Measurements from ENCODE around the gene HTR3E.
"Not testable (repeated sequence)": the region's sequence is repeated elsewhere in the genome, so short reads cannot be mapped to it uniquely, and the experiment has no call there.

The HTR3E gene, protein sequence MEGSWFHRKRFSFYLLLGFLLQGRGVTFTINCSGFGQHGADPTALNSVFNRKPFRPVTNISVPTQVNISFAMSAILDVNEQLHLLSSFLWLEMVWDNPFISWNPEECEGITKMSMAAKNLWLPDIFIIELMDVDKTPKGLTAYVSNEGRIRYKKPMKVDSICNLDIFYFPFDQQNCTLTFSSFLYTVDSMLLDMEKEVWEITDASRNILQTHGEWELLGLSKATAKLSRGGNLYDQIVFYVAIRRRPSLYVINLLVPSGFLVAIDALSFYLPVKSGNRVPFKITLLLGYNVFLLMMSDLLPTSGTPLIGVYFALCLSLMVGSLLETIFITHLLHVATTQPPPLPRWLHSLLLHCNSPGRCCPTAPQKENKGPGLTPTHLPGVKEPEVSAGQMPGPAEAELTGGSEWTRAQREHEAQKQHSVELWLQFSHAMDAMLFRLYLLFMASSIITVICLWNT

DNA sequence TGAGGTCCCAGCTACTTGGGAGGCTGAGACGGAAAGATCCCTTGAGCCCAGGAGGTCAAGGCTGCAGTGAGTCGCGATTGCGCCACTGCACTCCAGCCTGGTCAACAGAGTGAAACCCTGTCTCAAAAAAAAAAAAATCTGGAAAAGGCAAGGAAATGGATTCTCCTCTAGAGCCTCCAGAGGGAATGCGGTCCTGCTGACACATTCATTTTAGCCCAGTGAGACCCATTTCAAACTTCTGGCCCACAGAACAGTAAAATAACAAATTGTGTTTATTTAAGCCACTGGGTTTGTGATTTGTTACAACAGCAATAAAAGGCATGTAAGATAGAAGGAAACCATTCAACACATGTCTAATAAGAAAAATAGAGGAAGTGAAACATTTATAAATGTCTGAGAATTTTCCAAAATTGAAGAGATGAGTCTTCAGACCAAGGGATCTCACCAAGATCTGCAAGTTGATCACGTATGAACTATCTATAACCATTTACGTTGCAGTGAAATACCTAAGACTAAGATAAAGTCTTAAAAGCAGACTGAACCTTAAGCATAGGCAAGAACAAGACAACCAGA lies at the start of gene HTR3E:
Gene HTR3E (plus strand): TSS at position 254 of the 573 bp plus-strand sequence. CDS start 466 bp downstream, outside the sequence.
- ATAC-seq = no peak
- H3K27me3 Mint-ChIP-seq = peaks cover 9% of the 10 kb centered on the region

DNA sequence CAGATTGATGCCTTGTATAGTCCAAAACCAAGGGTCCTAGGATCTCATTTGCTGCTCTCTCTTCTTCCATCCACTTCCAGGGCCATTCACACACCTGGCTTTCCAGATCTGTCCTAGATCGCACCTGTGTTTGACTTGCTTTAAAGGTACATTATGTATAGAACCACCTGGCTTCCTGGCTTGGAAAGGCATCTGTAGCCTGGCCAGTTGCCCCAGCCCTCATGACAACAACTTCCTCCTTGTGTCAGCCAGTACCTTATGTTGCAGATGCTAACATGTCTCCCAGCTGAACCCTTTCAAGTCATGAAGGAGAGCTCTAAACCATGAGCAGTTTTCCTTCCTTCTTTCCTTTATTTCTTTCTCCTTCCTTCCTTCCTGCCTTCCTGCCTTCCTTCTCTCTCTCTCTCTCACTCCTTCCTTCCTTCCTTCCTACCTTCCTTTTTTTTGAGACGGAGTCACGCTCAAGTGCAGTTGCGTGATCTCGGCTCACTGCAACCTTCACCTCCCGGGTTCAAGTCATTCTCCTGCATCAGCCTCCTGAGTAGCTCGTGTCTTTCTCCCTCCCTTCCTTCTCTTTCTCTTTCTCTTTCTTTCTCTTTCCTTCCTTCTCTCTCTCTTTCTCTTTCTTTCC lies 46.5 kb upstream of the HTR3E start:
- Mint-ChIP-seq H3K4me3 (no peak overlapping the region), H3K4me1 (no peaks in the 10 kb centered on the region), H3K27me3 (peaks cover 7% of the 10 kb centered on the region), H3K27ac (no peak overlapping the region), H3K9me3 (no peaks in the 10 kb centered on the region)
- ATAC-seq (no peak), DNase-seq (no peak)

More for the DNA sequence above, at the start of gene HTR3E:
- Mint-ChIP-seq H3K27ac (no peak within 1 kb of the TSS), H3K4me3 (no peak within 1 kb of the TSS), H3K9me3 (peaks cover 0 to 7% of the 10 kb centered on the region in 2 donors), H3K4me1 (no peaks in the 10 kb centered on the region)
- DNase-seq = no peak

DNA sequence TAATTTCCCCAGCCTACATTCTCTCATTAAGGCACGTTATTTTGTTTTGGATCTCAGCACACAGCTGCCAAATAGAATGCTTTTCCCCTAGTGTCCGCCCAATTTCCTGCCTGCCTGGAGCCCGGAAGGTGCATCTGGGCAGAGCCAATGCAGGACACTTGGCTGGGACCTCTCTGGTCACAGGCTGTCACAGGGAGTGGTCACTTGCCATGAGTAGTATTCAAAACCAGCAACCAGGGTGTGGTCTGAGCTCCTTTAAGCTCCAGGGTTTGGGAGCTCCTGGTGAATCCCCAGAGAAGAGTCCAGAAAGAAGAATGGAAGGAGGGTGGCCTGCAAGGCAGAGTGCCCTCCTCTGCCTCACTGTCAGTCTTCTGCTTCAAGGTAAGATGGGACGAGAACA lies 44.1 kb upstream of the HTR3E start, which contains the start of gene HTR3C:
Gene HTR3C (plus strand): TSS at position 281 of the 400 bp plus-strand sequence. CDS start 34 bp downstream, at position 315.
- no peak within 1 kb of the TSS for H3K27ac Mint-ChIP-seq
- H3K9me3 Mint-ChIP-seq = no peaks in the 10 kb centered on the region
- peaks cover 7% of the 10 kb centered on the region for H3K27me3 Mint-ChIP-seq
- H3K4me1 Mint-ChIP-seq = no peaks in the 10 kb centered on the region
- ATAC-seq (no peak), DNase-seq (no peak)
- H3K4me3 Mint-ChIP-seq = no peak within 1 kb of the TSS

DNA sequence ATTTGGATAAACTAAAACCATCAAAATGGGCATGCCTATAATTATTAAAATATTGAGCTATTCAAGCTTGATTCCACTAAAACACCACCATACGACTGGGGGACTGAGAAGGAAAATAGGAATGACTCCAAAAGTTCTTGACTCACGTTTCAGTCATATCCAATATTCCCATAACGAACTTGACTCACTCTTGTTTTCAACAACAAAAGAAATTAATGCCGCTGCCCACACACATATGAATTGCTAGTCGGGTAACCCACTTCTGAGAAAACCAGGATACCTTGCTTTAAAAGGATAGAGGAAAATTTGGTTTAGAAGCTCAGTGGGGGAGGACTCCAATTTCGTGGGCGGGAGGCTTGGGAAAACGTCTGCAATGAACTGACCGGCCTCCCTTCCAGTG lies 38.8 kb upstream of the HTR3E start:
- H3K4me1 Mint-ChIP-seq = no peaks in the 10 kb centered on the region
- H3K27me3 Mint-ChIP-seq = peaks cover 8% of the 10 kb centered on the region
- H3K27ac Mint-ChIP-seq = no peak overlapping the region
- no peak for ATAC-seq
- no peak overlapping the region for H3K4me3 Mint-ChIP-seq
- H3K9me3 Mint-ChIP-seq = no peaks in the 10 kb centered on the region
- no peak for DNase-seq

DNA sequence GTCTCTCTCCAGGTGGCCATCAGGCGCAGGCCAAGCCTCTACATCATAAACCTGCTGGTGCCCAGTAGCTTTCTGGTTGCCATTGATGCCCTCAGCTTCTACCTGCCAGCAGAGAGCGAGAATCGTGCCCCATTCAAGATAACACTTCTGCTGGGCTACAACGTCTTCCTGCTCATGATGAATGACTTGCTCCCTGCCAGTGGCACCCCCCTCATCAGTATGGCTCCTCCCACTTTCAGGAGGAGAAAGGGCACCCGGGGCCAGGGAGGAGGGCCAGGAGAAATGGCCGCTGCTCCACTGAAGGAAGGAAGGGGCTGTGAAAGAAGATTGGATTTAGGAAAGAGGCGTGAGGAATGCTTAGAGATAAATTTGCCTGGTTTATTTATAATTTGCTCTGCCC lies 37.4 kb upstream of the HTR3E start:
- H3K9me3 Mint-ChIP-seq = no peaks in the 10 kb centered on the region
- ATAC-seq (no peak), DNase-seq (no peak)
- no peaks in the 10 kb centered on the region for H3K4me1 Mint-ChIP-seq
- no peak overlapping the region for H3K4me3 Mint-ChIP-seq
- no peak overlapping the region for H3K27ac Mint-ChIP-seq
- peaks cover 8% of the 10 kb centered on the region for H3K27me3 Mint-ChIP-seq

DNA sequence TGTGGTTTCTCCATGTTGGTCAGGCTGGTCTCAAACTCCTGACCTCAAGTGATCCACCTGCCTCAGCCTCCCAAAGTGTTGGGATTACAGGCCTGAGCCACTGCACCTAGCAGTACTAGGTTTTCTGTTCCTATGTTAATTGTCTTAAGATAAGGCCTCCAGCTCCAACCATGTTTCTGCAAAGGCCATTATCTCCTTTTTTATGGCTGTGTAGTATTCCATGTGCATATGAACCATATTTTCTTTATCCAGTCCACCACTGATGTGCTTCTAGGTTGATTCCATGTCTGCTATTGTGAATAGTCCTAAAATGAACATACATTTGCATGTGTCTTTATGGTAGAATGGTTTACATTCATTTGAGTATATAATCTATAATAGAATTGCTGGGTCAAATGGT lies 34.2 kb upstream of the HTR3E start:
- Mint-ChIP-seq H3K4me1 (no peaks in the 10 kb centered on the region), H3K4me3 (no peak overlapping the region), H3K27ac (no peak overlapping the region), H3K9me3 (no peaks in the 10 kb centered on the region), H3K27me3 (peaks cover 12% of the 10 kb centered on the region)
- no peak for DNase-seq
- no peak for ATAC-seq

DNA sequence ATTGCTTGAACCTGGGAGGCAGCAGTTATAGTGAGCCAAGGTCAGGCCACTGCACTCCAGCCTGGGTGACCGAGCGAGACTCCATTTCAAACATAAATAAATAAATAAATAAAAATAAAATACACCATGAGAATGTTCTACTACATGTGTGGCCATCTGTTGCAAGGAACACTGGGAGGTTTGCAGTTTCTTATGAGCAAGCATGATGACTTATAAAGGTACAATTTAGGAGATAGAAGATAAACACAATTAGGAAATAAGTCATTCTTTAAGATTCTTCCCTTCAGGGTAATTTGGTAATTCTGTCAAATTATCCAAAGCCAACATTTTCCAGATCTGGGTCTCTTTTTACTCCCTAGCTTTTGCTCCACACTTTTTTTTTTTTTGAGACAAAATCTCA lies 30.7 kb upstream of the HTR3E start:
- ATAC-seq (no peak), DNase-seq (no peak)
- Mint-ChIP-seq H3K4me3 (no peak overlapping the region), H3K27me3 (peaks cover 8% of the 10 kb centered on the region), H3K27ac (no peak overlapping the region), H3K4me1 (no peaks in the 10 kb centered on the region), H3K9me3 (peaks cover 8% of the 10 kb centered on the region in 2 donors)

DNA sequence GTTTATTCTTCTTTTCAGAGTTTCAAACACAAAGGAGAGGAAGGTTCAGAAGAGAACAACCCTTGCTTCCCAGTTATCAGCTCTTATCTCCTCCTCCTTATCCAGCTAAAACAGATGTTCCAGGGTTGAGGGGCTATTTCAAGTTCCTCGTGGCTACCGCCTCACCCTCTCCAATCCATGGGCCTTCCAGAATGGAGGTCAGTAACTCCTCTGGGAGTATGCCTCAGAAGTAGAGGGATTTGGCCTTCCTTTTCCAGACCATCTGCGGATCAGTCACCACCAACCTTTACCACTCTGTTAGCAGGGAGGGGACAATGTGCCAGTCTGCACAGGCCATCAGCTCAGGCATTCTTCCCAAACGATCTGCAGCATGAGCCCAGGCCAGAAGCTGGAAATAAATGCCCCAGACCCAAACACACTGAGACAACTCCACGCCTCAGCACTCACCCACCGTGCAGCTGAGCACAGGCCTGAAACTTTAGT lies 29.2 kb upstream of the HTR3E start:
- Mint-ChIP-seq H3K27me3 (peaks cover 8% of the 10 kb centered on the region), H3K4me1 (no peaks in the 10 kb centered on the region)
- ATAC-seq = no peak

DNA sequence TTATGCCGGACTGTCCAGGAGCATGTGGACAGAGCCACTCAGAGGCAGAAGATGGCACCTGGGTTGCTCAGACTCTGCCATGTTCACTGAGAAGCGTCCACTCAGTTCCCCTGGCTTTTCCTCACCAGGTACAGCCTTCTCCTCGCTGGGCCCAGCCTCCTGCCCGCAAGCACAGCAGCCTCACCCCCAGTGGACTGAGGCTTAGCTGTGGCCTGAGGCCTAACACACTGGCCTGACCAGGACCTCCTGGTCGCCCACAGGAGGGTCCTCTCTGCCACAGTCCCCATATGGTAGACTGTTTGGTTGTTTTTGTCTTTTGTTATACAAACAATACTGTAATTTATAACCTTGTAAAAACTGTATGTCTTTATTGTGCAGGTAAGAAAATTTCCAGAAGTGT lies 28.5 kb upstream of the HTR3E start:
- no peak for DNase-seq

More for the DNA sequence above, 29.2 kb upstream of the HTR3E start:
- Mint-ChIP-seq H3K9me3 (peaks cover 8% of the 10 kb centered on the region in 2 donors), H3K27ac (no peak overlapping the region), H3K4me3 (no peak overlapping the region)
- no peak for DNase-seq

DNA sequence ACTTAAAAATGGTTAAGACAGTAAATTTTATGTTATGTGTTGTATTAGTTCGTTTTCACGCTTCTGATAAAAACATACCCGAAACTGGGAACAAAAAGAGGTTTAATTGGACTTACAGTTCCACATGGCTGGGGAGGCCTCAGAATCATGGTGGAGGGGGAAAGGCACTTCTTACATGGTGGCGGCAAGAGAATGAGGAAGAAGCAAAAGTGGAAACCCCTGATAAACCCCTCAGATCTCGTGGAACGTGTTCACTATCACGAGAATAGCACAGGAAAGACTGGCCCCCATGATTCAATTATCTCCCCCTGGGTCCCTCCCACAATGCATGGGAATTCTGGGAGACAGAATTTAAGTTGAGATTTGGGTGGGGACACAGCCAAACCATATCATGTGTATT lies 25.7 kb upstream of the HTR3E start:
- not testable (repeated sequence) for H3K4me1 Mint-ChIP-seq, H3K9me3 Mint-ChIP-seq, H3K27me3 Mint-ChIP-seq, ATAC-seq, DNase-seq, H3K4me3 Mint-ChIP-seq, H3K27ac Mint-ChIP-seq

More for the DNA sequence above, 28.5 kb upstream of the HTR3E start:
- no peaks in the 10 kb centered on the region for H3K4me1 Mint-ChIP-seq
- no peak for ATAC-seq
- peaks cover 8% of the 10 kb centered on the region in 2 donors for H3K9me3 Mint-ChIP-seq
- H3K4me3 Mint-ChIP-seq = no peak overlapping the region
- H3K27me3 Mint-ChIP-seq = peaks cover 8% of the 10 kb centered on the region
- no peak overlapping the region for H3K27ac Mint-ChIP-seq

DNA sequence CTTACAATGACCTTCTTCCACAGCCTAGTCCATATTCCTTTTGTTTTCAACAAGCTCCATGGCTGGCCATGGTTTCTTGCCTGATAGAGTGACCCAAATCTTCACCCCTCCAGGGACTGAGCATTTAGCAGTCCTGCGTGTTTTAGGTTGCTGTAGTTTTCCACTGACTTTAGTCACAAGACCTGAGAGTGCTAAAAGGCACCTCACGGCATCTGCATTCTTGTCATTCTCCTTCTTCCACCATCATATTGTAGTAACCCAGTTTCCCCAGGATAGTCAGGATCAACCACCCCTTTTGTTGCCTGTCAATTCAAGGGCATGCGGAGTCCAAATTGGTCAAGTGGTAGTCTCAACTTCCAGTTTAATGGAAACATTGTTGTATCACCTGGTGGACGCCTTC lies 23.2 kb upstream of the HTR3E start:
- H3K9me3 Mint-ChIP-seq = peaks cover 8% of the 10 kb centered on the region in 2 donors
- no peak overlapping the region for H3K27ac Mint-ChIP-seq
- no peaks in the 10 kb centered on the region for H3K4me1 Mint-ChIP-seq
- ATAC-seq = no peak
- no peak overlapping the region for H3K4me3 Mint-ChIP-seq
- H3K27me3 Mint-ChIP-seq = no peaks in the 10 kb centered on the region
- no peak for DNase-seq

DNA sequence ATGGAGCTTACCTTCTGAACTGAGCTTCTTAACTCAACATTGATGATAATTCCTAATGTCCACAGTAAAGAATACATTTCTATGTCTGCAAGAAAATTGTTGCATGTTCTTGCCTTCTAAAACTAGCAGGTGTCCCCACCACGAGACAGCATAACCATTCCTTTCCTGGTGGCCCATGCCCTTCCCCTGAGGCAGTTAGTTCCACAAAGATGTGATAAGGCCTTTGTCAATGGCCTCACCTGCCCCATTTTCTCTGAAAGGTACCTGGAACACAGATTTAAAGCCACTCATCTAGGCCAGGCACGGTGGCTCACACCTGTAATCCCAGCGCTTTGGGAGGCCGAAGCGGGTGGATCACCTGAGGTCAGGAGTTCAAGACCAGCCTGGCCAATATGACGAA lies 21.0 kb upstream of the HTR3E start:
- DNase-seq (no peak), ATAC-seq (no peak)
- Mint-ChIP-seq H3K4me1 (no peaks in the 10 kb centered on the region), H3K4me3 (no peak overlapping the region), H3K27ac (no peak overlapping the region), H3K27me3 (no peaks in the 10 kb centered on the region), H3K9me3 (peaks cover 3% of the 10 kb centered on the region in 2 donors)

DNA sequence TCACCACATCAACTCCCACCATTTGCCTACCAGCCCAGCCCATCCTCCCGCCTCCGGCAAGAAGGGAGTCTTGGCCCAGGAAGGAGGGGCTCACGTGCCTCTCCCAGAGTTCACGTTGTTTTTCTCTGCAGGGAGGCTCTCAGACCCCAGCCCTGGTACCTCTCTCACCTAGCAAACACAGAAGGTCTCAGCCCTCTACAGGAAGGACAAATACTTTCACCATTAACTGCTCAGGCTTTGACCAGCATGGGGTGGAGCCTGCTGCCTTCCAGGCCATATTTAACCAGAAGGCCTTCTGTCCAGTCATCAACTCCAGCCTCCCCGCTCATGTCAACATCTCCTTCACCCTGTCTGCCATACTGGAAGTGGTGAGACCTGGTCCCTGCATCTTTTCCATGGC lies 19.0 kb upstream of the HTR3E start:
- DNase-seq (no peak), ATAC-seq (no peak)
- no peaks in the 10 kb centered on the region for H3K27me3 Mint-ChIP-seq
- H3K4me3 Mint-ChIP-seq = no peak overlapping the region
- H3K9me3 Mint-ChIP-seq = no peaks in the 10 kb centered on the region
- H3K4me1 Mint-ChIP-seq = no peaks in the 10 kb centered on the region
- H3K27ac Mint-ChIP-seq = no peak overlapping the region

DNA sequence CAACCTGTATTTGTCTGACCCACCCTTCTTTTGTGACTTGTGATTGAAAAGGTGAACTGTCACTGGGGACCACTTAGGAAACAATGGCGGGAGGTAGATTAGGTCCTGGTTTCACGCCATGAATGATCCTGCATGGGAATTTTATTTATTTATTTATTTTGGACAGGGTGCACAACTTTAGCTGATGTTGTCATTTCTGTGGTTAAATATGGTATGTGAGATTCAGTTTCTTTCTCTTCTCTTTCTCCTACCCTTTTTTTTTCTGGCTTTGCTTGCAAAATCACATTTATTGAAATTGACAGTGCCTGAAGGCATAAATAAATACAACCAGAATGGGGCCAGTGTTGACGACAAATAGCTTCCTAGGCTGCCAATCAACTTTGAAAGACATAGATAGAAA lies 18.0 kb upstream of the HTR3E start:
- peaks cover 0 to 5% of the 10 kb centered on the region in 2 donors for H3K9me3 Mint-ChIP-seq
- peaks cover 7% of the 10 kb centered on the region for H3K4me1 Mint-ChIP-seq
- no peak overlapping the region for H3K27ac Mint-ChIP-seq
- no peaks in the 10 kb centered on the region for H3K27me3 Mint-ChIP-seq
- ATAC-seq (no peak), DNase-seq (no peak)
- H3K4me3 Mint-ChIP-seq = no peak overlapping the region

DNA sequence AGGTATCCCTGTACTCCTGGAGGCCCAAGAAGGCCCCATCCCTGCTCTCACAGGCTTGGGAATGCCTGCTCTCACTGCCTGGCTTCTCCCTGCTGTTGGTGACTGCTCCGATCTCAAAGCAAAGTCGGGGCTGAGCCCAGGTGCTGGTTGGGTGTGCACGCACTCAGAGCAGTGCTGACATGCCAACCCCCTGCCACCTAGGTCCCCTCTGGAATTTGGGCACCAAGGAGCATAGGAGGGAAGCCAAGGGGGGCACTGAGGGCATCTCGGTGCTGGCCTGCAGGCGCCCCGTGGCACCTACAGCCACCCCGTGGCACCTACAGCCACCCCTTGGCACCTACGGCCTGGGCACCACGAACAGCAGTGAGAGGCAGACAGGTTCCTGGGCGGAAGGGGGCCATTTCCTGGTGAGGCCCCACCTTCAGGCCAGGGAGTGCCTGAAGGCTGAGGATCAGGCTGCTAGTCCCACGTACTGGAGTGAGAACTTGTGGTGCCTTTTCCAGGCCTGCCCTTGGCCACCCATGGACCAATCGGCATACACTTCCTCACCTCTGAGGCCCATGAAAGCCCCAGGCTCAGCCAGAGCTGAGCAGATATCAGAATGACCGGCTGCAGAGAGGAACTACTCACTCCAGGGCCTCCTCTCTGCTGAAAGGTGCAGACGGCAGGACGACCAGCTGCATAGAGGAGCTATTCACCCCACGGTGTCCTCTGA lies 15.6 kb upstream of the HTR3E start:
- H3K9me3 Mint-ChIP-seq = peaks cover 14 to 26% of the 10 kb centered on the region in 2 donors
- DNase-seq (no peak), ATAC-seq (no peak)
- H3K4me3 Mint-ChIP-seq = no peak overlapping the region
- no peak overlapping the region for H3K27ac Mint-ChIP-seq
- peaks cover 15% of the 10 kb centered on the region for H3K4me1 Mint-ChIP-seq
- no peaks in the 10 kb centered on the region for H3K27me3 Mint-ChIP-seq

Measured in stimulated activated naive CD8-positive, alpha-beta T cell treated with anti-CD3 and anti-CD28 coated beads, Interleukin-15, amount 100 ng/mL, for 72 hours (primary cell).